ENCODE data around the gene MPZL2. TPM values are rescaled to one million over a fixed set of nuclear protein-coding genes. Genes with fewer than 3 reads are reported as not detected.

Gene MPZL2
- polyA plus RNA-seq, 1 donor from 2014 or later = not detected

DNA sequence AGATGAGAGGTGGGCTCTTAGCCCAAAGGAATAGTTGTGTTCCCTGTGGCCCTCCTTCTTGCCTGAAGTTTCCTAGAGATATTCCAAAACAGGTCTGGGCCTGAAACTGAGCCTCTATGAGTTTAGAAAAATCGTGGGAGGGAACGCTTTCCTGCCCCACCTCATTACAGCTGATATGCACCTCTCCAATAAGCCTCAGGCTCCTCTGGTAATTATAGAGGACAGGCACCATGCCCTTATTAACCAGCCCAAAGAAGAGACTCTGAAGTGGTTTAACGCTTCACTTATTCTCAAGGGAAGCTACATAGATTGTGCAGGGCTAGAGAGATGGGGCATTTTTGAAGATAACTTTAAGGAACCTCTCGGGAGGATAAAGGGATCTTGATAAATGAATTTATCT, 3.4 kb upstream of the MPZL2 start:
- peaks cover 4% of the 10 kb centered on the region for H3K27me3 ChIP-seq (ENCODE audit: insufficient read depth, low read depth, low read length)
- no peak overlapping the region for H2AFZ ChIP-seq (ENCODE audit: low read depth, low read length)
- H4K20me1 ChIP-seq (ENCODE audit: insufficient read depth) = no peaks in the 10 kb centered on the region
- H3K27ac ChIP-seq (ENCODE audit: low read length) = no peak overlapping the region
- H3K9me2 ChIP-seq (ENCODE audit: insufficient read depth, low read length) = no peaks in the 10 kb centered on the region
- H3K9ac ChIP-seq (ENCODE audit: low read length) = no peak overlapping the region
- no peaks in the 10 kb centered on the region for H3K9me3 ChIP-seq (ENCODE audit: low read length)
- no peak overlapping the region for H3K4me2 ChIP-seq (ENCODE audit: low read length)
- no peaks in the 10 kb centered on the region for H3K79me2 ChIP-seq (replicated peaks; ENCODE audit: insufficient read depth, low read length)
- no peaks in the 10 kb centered on the region for H3K36me3 ChIP-seq (ENCODE audit: insufficient read depth, low read length)
- no peak overlapping the region for H3K4me3 ChIP-seq (ENCODE audit: low read length)
- H3F3A ChIP-seq (ENCODE audit: insufficient read depth, low read length, poor library complexity, severe bottlenecking) = no peaks in the 10 kb centered on the region
- TF ChIP-seq, protein P1, sequence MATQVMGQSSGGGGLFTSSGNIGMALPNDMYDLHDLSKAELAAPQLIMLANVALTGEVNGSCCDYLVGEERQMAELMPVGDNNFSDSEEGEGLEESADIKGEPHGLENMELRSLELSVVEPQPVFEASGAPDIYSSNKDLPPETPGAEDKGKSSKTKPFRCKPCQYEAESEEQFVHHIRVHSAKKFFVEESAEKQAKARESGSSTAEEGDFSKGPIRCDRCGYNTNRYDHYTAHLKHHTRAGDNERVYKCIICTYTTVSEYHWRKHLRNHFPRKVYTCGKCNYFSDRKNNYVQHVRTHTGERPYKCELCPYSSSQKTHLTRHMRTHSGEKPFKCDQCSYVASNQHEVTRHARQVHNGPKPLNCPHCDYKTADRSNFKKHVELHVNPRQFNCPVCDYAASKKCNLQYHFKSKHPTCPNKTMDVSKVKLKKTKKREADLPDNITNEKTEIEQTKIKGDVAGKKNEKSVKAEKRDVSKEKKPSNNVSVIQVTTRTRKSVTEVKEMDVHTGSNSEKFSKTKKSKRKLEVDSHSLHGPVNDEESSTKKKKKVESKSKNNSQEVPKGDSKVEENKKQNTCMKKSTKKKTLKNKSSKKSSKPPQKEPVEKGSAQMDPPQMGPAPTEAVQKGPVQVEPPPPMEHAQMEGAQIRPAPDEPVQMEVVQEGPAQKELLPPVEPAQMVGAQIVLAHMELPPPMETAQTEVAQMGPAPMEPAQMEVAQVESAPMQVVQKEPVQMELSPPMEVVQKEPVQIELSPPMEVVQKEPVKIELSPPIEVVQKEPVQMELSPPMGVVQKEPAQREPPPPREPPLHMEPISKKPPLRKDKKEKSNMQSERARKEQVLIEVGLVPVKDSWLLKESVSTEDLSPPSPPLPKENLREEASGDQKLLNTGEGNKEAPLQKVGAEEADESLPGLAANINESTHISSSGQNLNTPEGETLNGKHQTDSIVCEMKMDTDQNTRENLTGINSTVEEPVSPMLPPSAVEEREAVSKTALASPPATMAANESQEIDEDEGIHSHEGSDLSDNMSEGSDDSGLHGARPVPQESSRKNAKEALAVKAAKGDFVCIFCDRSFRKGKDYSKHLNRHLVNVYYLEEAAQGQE (IDR thresholded peaks at IDR 0.05; ENCODE audit: borderline replicate concordance) = no peak
- TF ChIP-seq SMC3 (conservative IDR thresholded peaks at IDR 0.05; ENCODE audit: poor library complexity) = no peak
- TF ChIP-seq POLR2AphosphoS5 (IDR thresholded peaks at IDR 0.05) = no peak
- TF ChIP-seq MXI1 (conservative IDR thresholded peaks at IDR 0.05; ENCODE audit: poor library complexity, severe bottlenecking) = no peak
- TF ChIP-seq EZH2 (IDR thresholded peaks at IDR 0.05; ENCODE audit: borderline replicate concordance, insufficient read depth, low read length, poor library complexity, severe bottlenecking) = no peak
- TF ChIP-seq RAD21 (conservative IDR thresholded peaks at IDR 0.05) = no peak
- TF ChIP-seq EP300 (conservative IDR thresholded peaks at IDR 0.05; ENCODE audit: poor library complexity, severe bottlenecking) = no peak

- no peak overlapping the region for H3K27ac ChIP-seq (ENCODE audit: low read length)
- H3K9me3 ChIP-seq (ENCODE audit: low read length) = no peaks in the 10 kb centered on the region
- no peaks in the 10 kb centered on the region for H4K20me1 ChIP-seq (ENCODE audit: insufficient read depth)
- H3K27me3 ChIP-seq (ENCODE audit: insufficient read depth, low read depth, low read length) = peaks cover 4% of the 10 kb centered on the region
- no peak overlapping the region for H3K9ac ChIP-seq (ENCODE audit: low read length)
- no peaks in the 10 kb centered on the region for H3F3A ChIP-seq (ENCODE audit: insufficient read depth, low read length, poor library complexity, severe bottlenecking)
- TF ChIP-seq MXI1 (conservative IDR thresholded peaks at IDR 0.05; ENCODE audit: poor library complexity, severe bottlenecking) (no peak), TAF1 (IDR thresholded peaks at IDR 0.05; ENCODE audit: low read depth) (no peak), SMC3 (conservative IDR thresholded peaks at IDR 0.05; ENCODE audit: poor library complexity) (no peak), RAD21 (conservative IDR thresholded peaks at IDR 0.05) (no peak), EZH2 (IDR thresholded peaks at IDR 0.05; ENCODE audit: borderline replicate concordance, insufficient read depth, low read length, poor library complexity, severe bottlenecking) (no peak), EP300 (conservative IDR thresholded peaks at IDR 0.05; ENCODE audit: poor library complexity, severe bottlenecking) (no peak), POLR2AphosphoS5 (IDR thresholded peaks at IDR 0.05) (no peak)
- TF ChIP-seq, protein P1 (IDR thresholded peaks at IDR 0.05; ENCODE audit: borderline replicate concordance) = no peak
- TF ChIP-seq, protein P2, sequence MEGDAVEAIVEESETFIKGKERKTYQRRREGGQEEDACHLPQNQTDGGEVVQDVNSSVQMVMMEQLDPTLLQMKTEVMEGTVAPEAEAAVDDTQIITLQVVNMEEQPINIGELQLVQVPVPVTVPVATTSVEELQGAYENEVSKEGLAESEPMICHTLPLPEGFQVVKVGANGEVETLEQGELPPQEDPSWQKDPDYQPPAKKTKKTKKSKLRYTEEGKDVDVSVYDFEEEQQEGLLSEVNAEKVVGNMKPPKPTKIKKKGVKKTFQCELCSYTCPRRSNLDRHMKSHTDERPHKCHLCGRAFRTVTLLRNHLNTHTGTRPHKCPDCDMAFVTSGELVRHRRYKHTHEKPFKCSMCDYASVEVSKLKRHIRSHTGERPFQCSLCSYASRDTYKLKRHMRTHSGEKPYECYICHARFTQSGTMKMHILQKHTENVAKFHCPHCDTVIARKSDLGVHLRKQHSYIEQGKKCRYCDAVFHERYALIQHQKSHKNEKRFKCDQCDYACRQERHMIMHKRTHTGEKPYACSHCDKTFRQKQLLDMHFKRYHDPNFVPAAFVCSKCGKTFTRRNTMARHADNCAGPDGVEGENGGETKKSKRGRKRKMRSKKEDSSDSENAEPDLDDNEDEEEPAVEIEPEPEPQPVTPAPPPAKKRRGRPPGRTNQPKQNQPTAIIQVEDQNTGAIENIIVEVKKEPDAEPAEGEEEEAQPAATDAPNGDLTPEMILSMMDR (IDR thresholded peaks at IDR 0.05; ENCODE audit: poor library complexity, severe bottlenecking) = no peak
- H2AFZ ChIP-seq (ENCODE audit: low read depth, low read length) = no peak overlapping the region
- H3K4me3 ChIP-seq (ENCODE audit: low read length) = no peak overlapping the region
- no peaks in the 10 kb centered on the region for H3K36me3 ChIP-seq (ENCODE audit: insufficient read depth, low read length)
- H3K9me2 ChIP-seq (ENCODE audit: insufficient read depth, low read length) = no peaks in the 10 kb centered on the region
- no peak overlapping the region for H3K4me2 ChIP-seq (ENCODE audit: low read length)
- H3K79me2 ChIP-seq (replicated peaks; ENCODE audit: insufficient read depth, low read length) = no peaks in the 10 kb centered on the region
These were observed 1.9 kb upstream of the MPZL2 start for GRCh38 chr11:118265954-118266353.
